ENCODE data around the gene CDRT15L2.
"Not testable (repeated sequence)": the region's sequence is repeated elsewhere in the genome, so short reads cannot be mapped to it uniquely, and the experiment has no call there.

GRCh38 chr17:20605568-20605967 lies 26.0 kb downstream of the CDRT15L2 start:
- not testable (repeated sequence) for TF ChIP-seq PKNOX1 (IDR thresholded peaks at IDR 0.05); CTCF (IDR thresholded peaks at IDR 0.05 in 2 of 3, conservative IDR thresholded peaks at IDR 0.05 in 1 of 3; ENCODE audit: control insufficient read depth in 2 of 3, extremely low read depth in 1 of 3, insufficient read depth in 1 of 3, low read depth in 3 of 3, low read length in 3 of 3); POLR2A (IDR thresholded peaks at IDR 0.05; ENCODE audit: low read depth, low read length); SIX5 (IDR thresholded peaks at IDR 0.05; ENCODE audit: low read depth, low read length, severe bottlenecking); CHD2 (IDR thresholded peaks at IDR 0.05; ENCODE audit: borderline replicate concordance, low read depth, low read length); ETV6 (conservative IDR thresholded peaks at IDR 0.05 in 1 of 2, IDR thresholded peaks at IDR 0.05 in 1 of 2; ENCODE audit: borderline replicate concordance in 1 of 2, low read depth in 1 of 2); CBX3 (IDR thresholded peaks at IDR 0.05; ENCODE audit: borderline replicate concordance, low read depth); NR2C2 (IDR thresholded peaks at IDR 0.05; ENCODE audit: borderline replicate concordance, control insufficient read depth, insufficient read length, low read depth); CBFB (IDR thresholded peaks at IDR 0.05; ENCODE audit: low read depth); PML (IDR thresholded peaks at IDR 0.05; ENCODE audit: low read length)

All from GM12878 (cell line).